Astrocyte of the cerebellum (primary cell): ENCODE results near the gene C1orf198.

ENCODE experiments used
- DNase-seq: peaks from one replicate; pipeline ENCODE4 v3.0.0-alpha.2; 2011; ENCODE audit warnings: low read depth
- H3K4me3 ChIP-seq: 2 replicates; pipeline ENCODE4 v1.5.1; 2011; ENCODE audit warnings: mild to moderate bottlenecking, low read depth, low read length, moderate library complexity
- in situ Hi-C: cut with HindIII; loops from 2 replicates; pipeline ENCODE4 v1.10.0; 2017; ENCODE audit warnings: low sequenced_read_pairs
- TF ChIP-seq, protein P1 (sequence below): IDR thresholded peaks from 2 replicates; pipeline ENCODE4 v1.5.1; 2012; ENCODE audit warnings: low read length, low read depth, moderate library complexity, mild to moderate bottlenecking; ENCODE audit errors: missing control alignments

The C1orf198 gene

DNA sequence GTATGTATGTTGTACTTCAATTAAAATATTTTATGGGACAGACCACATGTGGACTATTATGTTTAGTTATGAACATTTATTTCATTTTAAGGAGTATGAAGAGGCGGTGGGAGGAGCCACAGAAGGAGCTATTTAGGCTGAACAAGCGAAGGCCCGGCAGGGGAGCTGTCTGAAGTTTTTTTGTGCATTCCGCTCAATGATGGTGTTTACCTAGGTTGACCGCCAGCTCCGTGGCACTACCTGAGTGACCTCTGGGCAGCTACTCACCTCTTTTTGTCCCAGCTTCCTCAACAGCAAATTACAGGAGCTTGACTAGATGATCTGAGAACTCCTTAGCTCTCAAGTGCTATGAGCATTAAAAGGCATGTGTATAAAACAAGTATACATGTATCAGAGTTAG is 32.7 kb upstream of the C1orf198 start:
- no peak for DNase-seq
- H3K4me3 ChIP-seq: no peak overlapping the region
- TF ChIP-seq, protein P1, sequence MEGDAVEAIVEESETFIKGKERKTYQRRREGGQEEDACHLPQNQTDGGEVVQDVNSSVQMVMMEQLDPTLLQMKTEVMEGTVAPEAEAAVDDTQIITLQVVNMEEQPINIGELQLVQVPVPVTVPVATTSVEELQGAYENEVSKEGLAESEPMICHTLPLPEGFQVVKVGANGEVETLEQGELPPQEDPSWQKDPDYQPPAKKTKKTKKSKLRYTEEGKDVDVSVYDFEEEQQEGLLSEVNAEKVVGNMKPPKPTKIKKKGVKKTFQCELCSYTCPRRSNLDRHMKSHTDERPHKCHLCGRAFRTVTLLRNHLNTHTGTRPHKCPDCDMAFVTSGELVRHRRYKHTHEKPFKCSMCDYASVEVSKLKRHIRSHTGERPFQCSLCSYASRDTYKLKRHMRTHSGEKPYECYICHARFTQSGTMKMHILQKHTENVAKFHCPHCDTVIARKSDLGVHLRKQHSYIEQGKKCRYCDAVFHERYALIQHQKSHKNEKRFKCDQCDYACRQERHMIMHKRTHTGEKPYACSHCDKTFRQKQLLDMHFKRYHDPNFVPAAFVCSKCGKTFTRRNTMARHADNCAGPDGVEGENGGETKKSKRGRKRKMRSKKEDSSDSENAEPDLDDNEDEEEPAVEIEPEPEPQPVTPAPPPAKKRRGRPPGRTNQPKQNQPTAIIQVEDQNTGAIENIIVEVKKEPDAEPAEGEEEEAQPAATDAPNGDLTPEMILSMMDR: no peak
- in situ Hi-C loops: no loop called here

DNA sequence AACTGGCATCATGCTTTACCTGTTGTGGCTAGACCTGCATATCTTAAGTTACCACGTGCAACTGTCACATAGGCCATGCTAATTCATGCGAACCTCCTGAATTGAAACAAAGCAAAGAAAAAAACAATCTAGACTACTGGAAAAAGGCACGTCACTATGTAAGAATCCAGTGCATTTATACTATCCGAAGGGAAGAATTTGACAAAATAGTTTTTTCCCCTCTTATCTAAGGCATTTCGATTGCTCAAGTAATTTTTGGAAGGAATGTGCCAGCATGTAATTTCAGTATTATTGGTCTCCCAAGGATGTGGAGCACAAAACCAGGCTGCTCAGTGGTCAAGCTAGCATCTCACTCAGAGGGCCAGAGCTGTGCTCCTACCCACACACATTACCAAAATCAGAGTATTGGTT is 31.5 kb upstream of the C1orf198 start:
- DNase-seq: peak; percentile 39
- H3K4me3 ChIP-seq: no peak overlapping the region
- in situ Hi-C loops: no loop called here
- TF ChIP-seq, protein P1: no peak

DNA sequence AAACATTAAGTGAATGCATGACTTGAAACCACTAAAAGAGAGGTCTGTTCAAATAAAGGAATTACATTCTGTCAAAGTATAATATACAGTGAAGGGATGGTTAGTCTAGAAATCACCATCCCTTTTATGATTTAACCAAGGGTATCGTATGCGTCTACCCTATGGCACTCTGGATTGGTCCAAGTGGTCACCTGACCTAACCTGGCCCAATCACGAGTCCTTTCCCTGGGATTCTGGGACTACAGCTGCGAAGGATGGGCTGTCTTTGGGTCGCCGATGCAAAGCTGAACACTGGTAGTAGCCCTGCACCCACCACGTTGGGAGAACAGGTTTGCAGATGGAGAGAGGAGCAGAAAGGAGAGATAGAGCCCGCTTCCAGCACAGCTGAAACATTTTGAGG is 30.4 kb upstream of the C1orf198 start:
- in situ Hi-C loops: no loop called here
- no peak overlapping the region for H3K4me3 ChIP-seq
- TF ChIP-seq, protein P1: no peak
- DNase-seq: no peak

DNA sequence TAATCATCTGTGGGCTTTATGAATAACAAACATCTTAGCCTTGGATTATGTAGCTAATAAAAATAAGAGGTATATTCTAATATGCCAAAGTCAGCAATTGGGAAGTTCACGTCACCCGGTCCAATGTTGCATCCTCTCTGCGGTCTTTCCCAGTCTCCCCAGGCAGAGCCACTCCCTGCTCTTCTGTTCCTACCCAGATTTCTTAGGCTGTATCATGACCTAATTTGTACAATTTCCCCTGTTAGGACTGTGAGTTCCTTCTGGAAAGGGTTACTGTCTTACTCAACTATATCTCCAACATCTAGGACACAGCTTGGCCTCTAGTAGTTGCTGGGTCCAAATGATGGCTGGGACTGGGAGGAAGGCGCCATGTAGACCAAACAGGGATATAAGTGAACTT is 29.8 kb upstream of the C1orf198 start:
- DNase-seq: no peak
- TF ChIP-seq, protein P1: no peak
- H3K4me3 ChIP-seq: no peak overlapping the region
- in situ Hi-C loops: no loop called here

DNA sequence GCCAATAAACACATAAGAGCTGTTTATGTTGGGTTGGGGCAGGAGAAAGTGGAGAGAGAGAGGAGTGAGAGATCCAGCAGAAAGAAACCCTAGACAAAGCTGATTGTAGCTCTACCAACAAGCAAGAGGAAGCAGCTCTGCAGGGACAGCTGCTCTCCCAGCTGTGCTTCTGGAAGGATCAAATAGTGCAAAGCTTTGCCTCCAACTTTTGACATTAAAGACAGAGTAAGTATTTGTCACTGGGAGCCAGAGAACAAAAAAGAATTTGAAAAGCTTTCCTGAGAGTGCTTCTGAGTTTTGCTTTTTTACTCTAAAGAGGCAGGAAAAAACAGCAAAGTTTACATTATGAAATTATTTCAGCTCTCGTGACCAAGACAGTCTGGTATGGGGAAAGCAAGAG is 28.5 kb upstream of the C1orf198 start:
- TF ChIP-seq, protein P1: no peak
- no peak overlapping the region for H3K4me3 ChIP-seq
- in situ Hi-C loops: no loop called here
- DNase-seq: no peak

DNA sequence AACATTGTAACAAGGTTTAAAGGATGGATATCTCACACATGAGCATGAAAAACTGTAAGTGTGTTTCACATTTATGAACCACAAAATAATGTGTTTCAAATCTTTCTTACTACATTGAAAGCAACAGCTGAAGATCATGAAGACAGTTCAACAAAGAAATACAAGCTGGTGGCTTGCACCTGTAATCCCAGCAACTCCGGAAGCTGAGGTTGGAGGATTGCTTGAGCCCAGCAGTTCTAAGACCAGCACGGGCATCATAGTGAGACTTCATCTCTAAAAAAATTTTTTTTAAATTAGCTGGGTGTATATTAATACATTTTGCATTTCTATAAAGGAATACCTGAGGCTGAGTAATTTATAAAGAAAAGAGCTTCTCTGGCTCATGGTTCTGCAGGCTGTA is 27.1 kb upstream of the C1orf198 start:
- DNase-seq: no peak
- TF ChIP-seq, protein P1: no peak
- in situ Hi-C loops: no loop called here
- H3K4me3 ChIP-seq: no peak overlapping the region

DNA sequence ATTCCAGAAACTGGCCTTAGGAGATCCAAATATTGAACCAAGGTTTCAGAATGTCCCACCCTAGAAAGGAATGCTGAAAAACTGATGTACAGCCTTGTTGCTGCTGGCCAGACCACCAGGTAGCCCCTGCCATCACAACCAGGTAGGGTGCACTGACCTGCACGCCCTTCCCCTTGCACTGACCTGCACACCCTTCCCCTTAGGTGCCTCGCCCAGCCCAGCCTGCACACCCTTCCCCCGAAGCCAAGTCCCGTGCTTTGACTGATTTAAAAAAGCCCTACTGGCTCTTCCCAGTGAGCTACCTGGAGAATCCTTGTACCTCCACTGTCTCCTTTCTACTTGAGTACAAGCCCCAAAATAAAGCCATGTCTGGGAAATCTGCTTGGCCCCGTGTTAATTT is 26.3 kb upstream of the C1orf198 start:
- TF ChIP-seq, protein P1: no peak
- in situ Hi-C loops: no loop called here
- no peak for DNase-seq
- no peak overlapping the region for H3K4me3 ChIP-seq
